ENCODE data around the gene JPT1.

- TF ChIP-seq CTCF (IDR thresholded peaks at IDR 0.05): no peak
- no peak for TF ChIP-seq POLR2A (IDR thresholded peaks at IDR 0.05)
- no peak for TF ChIP-seq EP300 (IDR thresholded peaks at IDR 0.05)
- no peak for TF ChIP-seq POLR2AphosphoS5 (IDR thresholded peaks at IDR 0.05)
Measured at GRCh38 chr17:75163074-75163473, 8.8 kb upstream of the JPT1 start.
